B cell (primary cell): ENCODE results near the gene PCNX3.

Experiments used
- EZH2 ChIP-seq: IDR thresholded peaks from 2 replicates; pipeline ENCODE4 v1.6.1; 2012; ENCODE audit warnings: borderline replicate concordance, low read depth, mild to moderate bottlenecking, moderate library complexity, low read length; ENCODE audit not compliant: insufficient read depth, poor library complexity, severe bottlenecking
- TF ChIP-seq, protein P1 (sequence below): fragments of 200-600 bp; IDR thresholded peaks from one replicate; pipeline ENCODE4 v1.8.0; 2022; ENCODE audit warnings: antibody characterized with exemption, mild to moderate bottlenecking

DNA sequence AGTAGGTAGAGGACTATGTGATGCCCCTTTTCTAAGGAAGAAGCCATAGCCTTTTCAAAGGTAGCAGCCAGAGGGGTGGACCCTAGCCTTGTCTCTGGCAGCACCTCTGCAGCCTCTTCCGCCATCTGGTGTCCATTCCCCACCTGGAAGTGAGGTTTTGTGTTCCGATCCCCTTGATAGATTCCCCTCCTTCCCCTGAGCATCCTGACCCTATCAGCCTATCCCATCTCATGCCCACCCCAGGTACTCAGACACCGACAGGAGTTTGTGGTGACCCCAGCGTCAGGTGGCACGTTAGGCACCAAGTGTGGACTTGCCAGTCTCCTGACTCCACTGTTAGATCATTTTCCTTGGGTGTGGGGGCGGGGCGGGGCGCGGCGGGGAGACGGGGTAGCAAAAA is 43.6 kb upstream of the PCNX3 start:
- TF ChIP-seq, protein P1, sequence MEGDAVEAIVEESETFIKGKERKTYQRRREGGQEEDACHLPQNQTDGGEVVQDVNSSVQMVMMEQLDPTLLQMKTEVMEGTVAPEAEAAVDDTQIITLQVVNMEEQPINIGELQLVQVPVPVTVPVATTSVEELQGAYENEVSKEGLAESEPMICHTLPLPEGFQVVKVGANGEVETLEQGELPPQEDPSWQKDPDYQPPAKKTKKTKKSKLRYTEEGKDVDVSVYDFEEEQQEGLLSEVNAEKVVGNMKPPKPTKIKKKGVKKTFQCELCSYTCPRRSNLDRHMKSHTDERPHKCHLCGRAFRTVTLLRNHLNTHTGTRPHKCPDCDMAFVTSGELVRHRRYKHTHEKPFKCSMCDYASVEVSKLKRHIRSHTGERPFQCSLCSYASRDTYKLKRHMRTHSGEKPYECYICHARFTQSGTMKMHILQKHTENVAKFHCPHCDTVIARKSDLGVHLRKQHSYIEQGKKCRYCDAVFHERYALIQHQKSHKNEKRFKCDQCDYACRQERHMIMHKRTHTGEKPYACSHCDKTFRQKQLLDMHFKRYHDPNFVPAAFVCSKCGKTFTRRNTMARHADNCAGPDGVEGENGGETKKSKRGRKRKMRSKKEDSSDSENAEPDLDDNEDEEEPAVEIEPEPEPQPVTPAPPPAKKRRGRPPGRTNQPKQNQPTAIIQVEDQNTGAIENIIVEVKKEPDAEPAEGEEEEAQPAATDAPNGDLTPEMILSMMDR = no peak
- TF ChIP-seq EZH2 = no peak
